Mesendoderm (in vitro differentiated cells): ENCODE data around the gene SSBP3.
"Not testable (repeated sequence)": the region's sequence is repeated elsewhere in the genome, so short reads cannot be mapped to it uniquely, and the experiment has no call there.

Experiments used
- DNase-seq: peaks from one replicate; pipeline ENCODE4 v3.0.0; 2013
- H2AK5ac ChIP-seq: 2 replicates; pipeline ENCODE4 v1.6.1; 2013; ENCODE audit warnings: low read length, inconsistent platforms
- H2BK120ac ChIP-seq: 2 replicates; pipeline ENCODE4 v1.6.1; 2013; ENCODE audit warnings: low read depth, mild to moderate bottlenecking, low read length, moderate library complexity, mixed read lengths
- H2BK15ac ChIP-seq: replicated peaks from 2 replicates; pipeline ENCODE4 v1.6.1; 2013; ENCODE audit warnings: low read depth, mild to moderate bottlenecking, moderate library complexity
- H2BK5ac ChIP-seq: 2 replicates; pipeline ENCODE4 v1.6.1; 2013; ENCODE audit warnings: low read length, inconsistent platforms
- H3K18ac ChIP-seq: 2 replicates; pipeline ENCODE4 v1.6.1; 2013; ENCODE audit warnings: mild to moderate bottlenecking, low read length, mixed read lengths
- H3K23ac ChIP-seq: one replicate; pipeline ENCODE4 v1.6.1; 2013; ENCODE audit warnings: low read length
- H3K27ac ChIP-seq: 2 replicates; pipeline ENCODE4 v1.5.1; 2013; ENCODE audit warnings: low read depth, mild to moderate bottlenecking, inconsistent platforms, low read length, moderate library complexity
- H3K27me3 ChIP-seq: 2 replicates; pipeline ENCODE4 v1.6.1; 2013; ENCODE audit warnings: low read length, control low read depth, mild to moderate bottlenecking, inconsistent platforms; ENCODE audit not compliant: insufficient read depth, poor library complexity
- H3K36me3 ChIP-seq: 2 replicates; pipeline ENCODE4 v1.6.1; 2013; ENCODE audit warnings: low read length, inconsistent platforms; ENCODE audit not compliant: control insufficient read depth, insufficient read depth
- H3K4ac ChIP-seq: one replicate; pipeline ENCODE4 v1.6.1; 2013; ENCODE audit warnings: low read depth, mild to moderate bottlenecking, low read length, moderate library complexity
- H3K4me1 ChIP-seq: 2 replicates; pipeline ENCODE4 v1.6.1; 2013; ENCODE audit warnings: low read depth, low read length, inconsistent platforms; ENCODE audit not compliant: control insufficient read depth
- H3K4me2 ChIP-seq: 2 replicates; pipeline ENCODE4 v1.6.1; 2013; ENCODE audit warnings: low read length
- H3K4me3 ChIP-seq: 2 replicates; pipeline ENCODE4 v1.5.1; 2013; ENCODE audit warnings: mild to moderate bottlenecking, low read length
- H3K56ac ChIP-seq: one replicate; pipeline ENCODE4 v1.6.1; 2013; ENCODE audit warnings: low read length
- H3K79me1 ChIP-seq: 2 replicates; pipeline ENCODE4 v1.6.1; 2013; ENCODE audit warnings: low read length, inconsistent platforms
- H3K79me2 ChIP-seq: 2 replicates; pipeline ENCODE4 v1.6.1; 2013; ENCODE audit warnings: mild to moderate bottlenecking, low read length; ENCODE audit not compliant: control insufficient read depth, insufficient read depth
- H3K9ac ChIP-seq: 2 replicates; pipeline ENCODE4 v1.6.1; 2013; ENCODE audit warnings: low read length, inconsistent platforms
- H4K5ac ChIP-seq: one replicate; pipeline ENCODE4 v1.6.1; 2013; ENCODE audit warnings: low read length
- H4K8ac ChIP-seq: one replicate; pipeline ENCODE4 v1.6.1; 2013; ENCODE audit warnings: low read depth, mild to moderate bottlenecking, control low read depth, low read length, moderate library complexity
- WGBS: extraction: QIAGEN DNeasy Blood & Tissue Kit; methylation state at CpG from one replicate; pipeline ENCODE4 v1.1.7; 2013; ENCODE audit warnings: low lambda C conversion rate, missing lambda C conversion rate; ENCODE audit not compliant: insufficient coverage; ENCODE audit errors: extremely low coverage; 5-methylcytosine and 5-hydroxymethylcytosine counted together

SSBP3 gene

GRCh38 chr1:54233196-54233595 is 173.0 kb downstream of the SSBP3 start:
- H3K27ac ChIP-seq, H2AK5ac ChIP-seq, H3K4ac ChIP-seq, H3K4me3 ChIP-seq, H2BK15ac ChIP-seq, H4K5ac ChIP-seq, H3K56ac ChIP-seq, H2BK120ac ChIP-seq, H3K23ac ChIP-seq, H2BK5ac ChIP-seq, H4K8ac ChIP-seq, H3K27me3 ChIP-seq, H3K18ac ChIP-seq, H3K4me1 ChIP-seq, H3K4me2 ChIP-seq, DNase-seq, H3K79me1 ChIP-seq, H3K9ac ChIP-seq, H3K79me2 ChIP-seq: not testable (repeated sequence)
- WGBS, result no CpG with 5 or more reads among the region's 33 CpGs
- peaks cover 14% of the 10 kb centered on the region for H3K36me3 ChIP-seq

- H3K79me1 ChIP-seq, result no peaks in the 10 kb centered on the region
- peaks cover 7% of the 10 kb centered on the region for H3K36me3 ChIP-seq
- no peak overlapping the region for H3K56ac ChIP-seq
- no peak overlapping the region for H2AK5ac ChIP-seq
- no peak overlapping the region for H3K4ac ChIP-seq
- no peak overlapping the region for H3K4me3 ChIP-seq
- no peak overlapping the region for H3K23ac ChIP-seq
- no peak overlapping the region for H2BK5ac ChIP-seq
- H3K9ac ChIP-seq, result no peak overlapping the region
- H3K27me3 ChIP-seq, result no peaks in the 10 kb centered on the region
- H3K79me2 ChIP-seq, result no peaks in the 10 kb centered on the region
- no peak overlapping the region for H2BK120ac ChIP-seq
- no peak for DNase-seq
- no peak overlapping the region for H4K5ac ChIP-seq
- H4K8ac ChIP-seq, result no peak overlapping the region
- H3K4me1 ChIP-seq, result no peaks in the 10 kb centered on the region
- H3K4me2 ChIP-seq, result no peak overlapping the region
- H2BK15ac ChIP-seq, result no peak overlapping the region
- WGBS, result no CpG with 5 or more reads among the region's 15 CpGs
- no peak overlapping the region for H3K18ac ChIP-seq
- no peak overlapping the region for H3K27ac ChIP-seq
These were observed 175.5 kb downstream of the SSBP3 start for GRCh38 chr1:54230507-54231339.

GRCh38 chr1:54229281-54229891 is 176.8 kb downstream of the SSBP3 start:
- Histone ChIP-seq H2BK120ac (no peak overlapping the region), H3K79me2 (no peaks in the 10 kb centered on the region), H3K4me1 (no peaks in the 10 kb centered on the region), H3K56ac (no peak overlapping the region), H2AK5ac (no peak overlapping the region), H2BK15ac (no peak overlapping the region), H2BK5ac (no peak overlapping the region), H4K5ac (no peak overlapping the region), H3K4ac (no peak overlapping the region), H3K23ac (no peak overlapping the region), H3K4me3 (no peak overlapping the region), H4K8ac (no peak overlapping the region), H3K27ac (no peak overlapping the region), H3K36me3 (peaks cover 5% of the 10 kb centered on the region), H3K4me2 (no peak overlapping the region), H3K27me3 (no peaks in the 10 kb centered on the region), H3K9ac (no peak overlapping the region), H3K79me1 (no peaks in the 10 kb centered on the region), H3K18ac (no peak overlapping the region)
- DNase-seq, result peak; percentile 80
- WGBS, result no CpG with 5 or more reads among the region's 11 CpGs

GRCh38 chr1:54228638-54229079 is 177.5 kb downstream of the SSBP3 start:
- Histone ChIP-seq H3K79me2 (no peaks in the 10 kb centered on the region), H2BK15ac (no peak overlapping the region), H3K4ac (no peak overlapping the region), H3K18ac (no peak overlapping the region), H4K8ac (no peak overlapping the region), H3K27ac (no peak overlapping the region), H3K56ac (no peak overlapping the region), H3K27me3 (no peaks in the 10 kb centered on the region), H3K79me1 (no peaks in the 10 kb centered on the region), H3K4me1 (no peaks in the 10 kb centered on the region), H3K23ac (no peak overlapping the region), H4K5ac (no peak overlapping the region), H3K4me3 (no peak overlapping the region), H2BK5ac (no peak overlapping the region), H3K4me2 (no peak overlapping the region), H3K36me3 (peaks cover 5% of the 10 kb centered on the region), H2BK120ac (no peak overlapping the region), H2AK5ac (no peak overlapping the region), H3K9ac (no peak overlapping the region)
- no peak for DNase-seq
- WGBS, result no CpG with 5 or more reads among the region's 13 CpGs

GRCh38 chr1:54227891-54228310 is 178.3 kb downstream of the SSBP3 start:
- Histone ChIP-seq H3K4me1 (no peaks in the 10 kb centered on the region), H4K5ac (no peak overlapping the region), H3K27me3 (no peaks in the 10 kb centered on the region), H3K79me1 (no peaks in the 10 kb centered on the region), H3K4me3 (no peak overlapping the region), H3K18ac (no peak overlapping the region), H3K56ac (no peak overlapping the region), H3K4me2 (no peak overlapping the region), H3K79me2 (no peaks in the 10 kb centered on the region), H2AK5ac (no peak overlapping the region), H2BK120ac (no peak overlapping the region), H3K4ac (no peak overlapping the region), H3K23ac (no peak overlapping the region), H4K8ac (no peak overlapping the region), H2BK5ac (no peak overlapping the region), H2BK15ac (no peak overlapping the region), H3K9ac (no peak overlapping the region), H3K36me3 (peaks cover 5% of the 10 kb centered on the region), H3K27ac (no peak overlapping the region)
- no peak for DNase-seq
- no CpG with 5 or more reads among the region's 17 CpGs for WGBS
